ENCODE results near the gene ZNF618. TPM values are rescaled to one million over a fixed set of nuclear protein-coding genes. Genes with fewer than 3 reads are reported as not detected.

ZNF618 gene
- total RNA-seq, 2 experiments from 2014 or later: 0.12 to 0.33 TPM

- H3K27ac Mint-ChIP-seq: no peak overlapping the region
- no peaks in the 10 kb centered on the region for H3K9me3 Mint-ChIP-seq
- no peaks in the 10 kb centered on the region for H3K4me1 Mint-ChIP-seq (ENCODE audit: low read depth)
- CTCF ChIA-PET: interaction anchor here (1.4 kb wide), 1 partner anchor 10 kb away, joined by 10 read pairs; no protein-coding TSS in a partner anchor
- POLR2A ChIA-PET: no interaction called here
- no peak overlapping the region for H3K4me3 Mint-ChIP-seq
- no peaks in the 10 kb centered on the region for H3K36me3 Mint-ChIP-seq
- intact Hi-C loops (cut with micrococcal nuclease): no loop called here
- peaks cover 20% of the 10 kb centered on the region for H3K27me3 Mint-ChIP-seq
- DNase-seq: no peak
Observed at GRCh38 chr9:114091711-114092110, 215.6 kb downstream of the ZNF618 start.

GRCh38 chr9:114092336-114092735 is 216.2 kb downstream of the ZNF618 start:
- Mint-ChIP-seq H3K4me3 (no peak overlapping the region), H3K27ac (no peak overlapping the region), H3K4me1 (ENCODE audit: low read depth) (no peaks in the 10 kb centered on the region), H3K36me3 (no peaks in the 10 kb centered on the region), H3K9me3 (no peaks in the 10 kb centered on the region), H3K27me3 (peaks cover 22% of the 10 kb centered on the region)
- intact Hi-C loops (cut with micrococcal nuclease): no loop called here
- ChIA-PET POLR2A (no interaction called here), CTCF (interaction anchor here (1.4 to 5.4 kb wide), 2 partner anchors 9 to 10 kb away, joined by 10 to 40 read pairs; no protein-coding TSS in a partner anchor)
- no peak for DNase-seq

GRCh38 chr9:114093031-114093471 is 216.9 kb downstream of the ZNF618 start:
- Mint-ChIP-seq H3K4me1 (ENCODE audit: low read depth) (peaks cover 5% of the 10 kb centered on the region), H3K4me3 (no peak overlapping the region), H3K27ac (no peak overlapping the region), H3K36me3 (no peaks in the 10 kb centered on the region), H3K9me3 (no peaks in the 10 kb centered on the region), H3K27me3 (peaks cover 26% of the 10 kb centered on the region)
- intact Hi-C loops (cut with micrococcal nuclease): no loop called here
- no peak for DNase-seq
- ChIA-PET CTCF (interaction anchor here (5.4 kb wide), 1 partner anchor 10 kb away, joined by 40 read pairs; no protein-coding TSS in a partner anchor), POLR2A (no interaction called here)

- H3K4me1 Mint-ChIP-seq (ENCODE audit: low read depth): peaks cover 5% of the 10 kb centered on the region
- H3K36me3 Mint-ChIP-seq: no peaks in the 10 kb centered on the region
- intact Hi-C loops (cut with micrococcal nuclease): no loop called here
- ChIA-PET CTCF (interaction anchor here (5.4 kb wide), 1 partner anchor 11 kb away, joined by 40 read pairs; no protein-coding TSS in a partner anchor), POLR2A (no interaction called here)
- no peaks in the 10 kb centered on the region for H3K9me3 Mint-ChIP-seq
- H3K27ac Mint-ChIP-seq: no peak overlapping the region
- DNase-seq: no peak
- peaks cover 28% of the 10 kb centered on the region for H3K27me3 Mint-ChIP-seq
- H3K4me3 Mint-ChIP-seq: no peak overlapping the region
Observed at GRCh38 chr9:114093761-114094505, 217.8 kb downstream of the ZNF618 start.

- intact Hi-C loops (cut with micrococcal nuclease): no loop called here
- no peak overlapping the region for H3K4me3 Mint-ChIP-seq
- DNase-seq: no peak
- no peaks in the 10 kb centered on the region for H3K36me3 Mint-ChIP-seq
- no peaks in the 10 kb centered on the region for H3K9me3 Mint-ChIP-seq
- ChIA-PET POLR2A (no interaction called here), CTCF (interaction anchor here (5.4 kb wide), 1 partner anchor 12 kb away, joined by 40 read pairs; no protein-coding TSS in a partner anchor)
- peaks cover 33% of the 10 kb centered on the region for H3K27me3 Mint-ChIP-seq
- H3K27ac Mint-ChIP-seq: no peak overlapping the region
- H3K4me1 Mint-ChIP-seq (ENCODE audit: low read depth): peaks cover 5% of the 10 kb centered on the region
Observed at GRCh38 chr9:114094971-114095370, 218.9 kb downstream of the ZNF618 start.

- Mint-ChIP-seq H3K36me3 (no peaks in the 10 kb centered on the region), H3K4me1 (ENCODE audit: low read depth) (peaks cover 5% of the 10 kb centered on the region), H3K9me3 (no peaks in the 10 kb centered on the region), H3K27ac (no peak overlapping the region), H3K4me3 (no peak overlapping the region), H3K27me3 (peaks cover 36% of the 10 kb centered on the region)
- ChIA-PET CTCF (interaction anchor here (1.4 to 5.4 kb wide), 3 partner anchors 12 to 195 kb away, joined by 5 to 40 read pairs (median 5); no protein-coding TSS in a partner anchor), POLR2A (no interaction called here)
- DNase-seq: peak; percentile 16
- intact Hi-C loops (cut with micrococcal nuclease): no loop called here
Observed at GRCh38 chr9:114096041-114096511, 220.0 kb downstream of the ZNF618 start.

GRCh38 chr9:114096866-114097612 is 220.9 kb downstream of the ZNF618 start:
- Mint-ChIP-seq H3K4me1 (ENCODE audit: low read depth) (peaks cover 5% of the 10 kb centered on the region), H3K4me3 (no peak overlapping the region), H3K9me3 (peaks cover 4% of the 10 kb centered on the region), H3K27me3 (peaks cover 39% of the 10 kb centered on the region), H3K36me3 (no peaks in the 10 kb centered on the region), H3K27ac (no peak overlapping the region)
- intact Hi-C loops (cut with micrococcal nuclease): no loop called here
- ChIA-PET CTCF (interaction anchor here (1.0 to 5.4 kb wide), 2 partner anchors 11 to 14 kb away, joined by 5 to 40 read pairs (median 5); no protein-coding TSS in a partner anchor), POLR2A (no interaction called here)
- DNase-seq: no peak

GRCh38 chr9:114097613-114098020 is 221.5 kb downstream of the ZNF618 start:
- intact Hi-C loops (cut with micrococcal nuclease): no loop called here
- Mint-ChIP-seq H3K27ac (no peak overlapping the region), H3K36me3 (no peaks in the 10 kb centered on the region), H3K4me1 (ENCODE audit: low read depth) (peaks cover 5% of the 10 kb centered on the region), H3K9me3 (peaks cover 5% of the 10 kb centered on the region), H3K27me3 (peaks cover 40% of the 10 kb centered on the region), H3K4me3 (no peak overlapping the region)
- CTCF ChIA-PET: interaction anchor here (1.0 to 5.4 kb wide), 2 partner anchors 10 to 14 kb away, joined by 5 to 40 read pairs; no protein-coding TSS in a partner anchor
- DNase-seq: peak; percentile 27
- POLR2A ChIA-PET: no interaction called here

- ChIA-PET POLR2A (no interaction called here), CTCF (interaction anchor here (1.0 to 1.9 kb wide), 2 partner anchors 10 to 16 kb away, joined by 5 to 7 read pairs; no protein-coding TSS in a partner anchor)
- Mint-ChIP-seq H3K27me3 (peaks cover 41% of the 10 kb centered on the region), H3K9me3 (peaks cover 5% of the 10 kb centered on the region), H3K27ac (no peak overlapping the region), H3K4me1 (ENCODE audit: low read depth) (peaks cover 5% of the 10 kb centered on the region), H3K36me3 (no peaks in the 10 kb centered on the region), H3K4me3 (no peak overlapping the region)
- intact Hi-C loops (cut with micrococcal nuclease): no loop called here
- DNase-seq: peak; percentile 36
Observed at GRCh38 chr9:114098021-114098935, 222.2 kb downstream of the ZNF618 start.

GRCh38 chr9:114098936-114099668 is 223.0 kb downstream of the ZNF618 start, which contains the start of gene KIF12:
Gene KIF12, minus strand, starts transcription at chr9:114099292. Its CDS starts 16 bp downstream, at chr9:114099276.
- H3K27me3 Mint-ChIP-seq: peaks cover 35% of the 10 kb centered on the region
- POLR2A ChIA-PET: no interaction called here
- peaks cover 5% of the 10 kb centered on the region for H3K9me3 Mint-ChIP-seq
- DNase-seq: no peak
- no peak within 1 kb of the TSS for H3K27ac Mint-ChIP-seq
- H3K36me3 Mint-ChIP-seq: no peaks in the 10 kb centered on the region
- peaks cover 5% of the 10 kb centered on the region for H3K4me1 Mint-ChIP-seq (ENCODE audit: low read depth)
- H3K4me3 Mint-ChIP-seq: no peak within 1 kb of the TSS
- intact Hi-C loops (cut with micrococcal nuclease): no loop called here
- CTCF ChIA-PET: interaction anchor here (1.2 to 1.9 kb wide), 3 partner anchors 9 to 17 kb away, joined by 4 to 7 read pairs (median 7); no protein-coding TSS in a partner anchor

Data from activated CD4-positive, alpha-beta memory T cell treated with anti-CD3 and anti-CD28 coated beads for 36 hours (primary cell).